SHP77 (cell line): ENCODE measurements around the gene MAD1L1.

Experiments used
- DNase-seq, 2 experiments: peaks; one replicate each; lab custom pipeline; 2025; lab: John Stamatoyannopoulos, UW

The MAD1L1 gene

GRCh38 chr7:2013381-2014311 lies 219.1 kb downstream of the MAD1L1 start:
- DNase-seq: no peak

- peak; percentile 91 to 98 for DNase-seq
Measured at GRCh38 chr7:2012981-2013380, 219.8 kb downstream of the MAD1L1 start.

- DNase-seq: peak in 1 of 2 experiments; percentile 77
Measured at GRCh38 chr7:2012044-2012900, 220.5 kb downstream of the MAD1L1 start.

- no peak for DNase-seq
Measured at GRCh38 chr7:2011266-2012043, 221.3 kb downstream of the MAD1L1 start.

GRCh38 chr7:2010551-2011265 lies 222.0 kb downstream of the MAD1L1 start:
- no peak for DNase-seq

- no peak for DNase-seq
Measured at GRCh38 chr7:2010101-2010500, 222.6 kb downstream of the MAD1L1 start.

GRCh38 chr7:2009541-2010001 lies 223.2 kb downstream of the MAD1L1 start:
- no peak for DNase-seq

GRCh38 chr7:2008936-2009540 lies 223.7 kb downstream of the MAD1L1 start:
- no peak for DNase-seq

- no peak for DNase-seq
Measured at GRCh38 chr7:2008101-2008935, 224.4 kb downstream of the MAD1L1 start.

GRCh38 chr7:2007551-2007950 lies 225.2 kb downstream of the MAD1L1 start:
- DNase-seq: no peak

- DNase-seq: no peak
Measured at GRCh38 chr7:2006921-2007381, 225.8 kb downstream of the MAD1L1 start.

GRCh38 chr7:2006231-2006771 lies 226.4 kb downstream of the MAD1L1 start:
- DNase-seq: no peak

- no peak for DNase-seq
Measured at GRCh38 chr7:2005786-2006185, 227.0 kb downstream of the MAD1L1 start.

GRCh38 chr7:2004841-2005725 lies 227.7 kb downstream of the MAD1L1 start:
- DNase-seq: no peak

- DNase-seq: no peak
Measured at GRCh38 chr7:2003931-2004812, 228.6 kb downstream of the MAD1L1 start.

GRCh38 chr7:2003451-2003930 lies 229.3 kb downstream of the MAD1L1 start:
- DNase-seq: no peak
